Thymus (tissue), 11 donors: ENCODE measurements around the gene KLHL24. TPM values are rescaled to one million over a fixed set of nuclear protein-coding genes. Genes with fewer than 3 reads are reported as not detected.
A peak's percentile ranks its signal among the peaks of the same experiment; 100 is the strongest.
"Not testable (repeated sequence)": the region's sequence is repeated elsewhere in the genome, so short reads cannot be mapped to it uniquely, and the experiment has no call there.

ENCODE experiments used
- DNase-seq, 9 donors: peaks; one replicate each; pipeline ENCODE4 v3.0.0-alpha.2; 2013; ENCODE audit warnings: low spot score in 9 of 9, low read depth in 6 of 9, missing footprints in 1 of 9
- H3K27ac ChIP-seq, 2 donors: one replicate each; pipeline ENCODE4 v1.5.1; 2013; ENCODE audit warnings: control low read depth in 1 of 2, low read depth in 1 of 2, low read length in 1 of 2, mild to moderate bottlenecking in 1 of 2, moderate library complexity in 1 of 2
- H3K27me3 ChIP-seq, 2 donors: one replicate each; pipeline ENCODE4 v1.5.1; 2013; ENCODE audit warnings: low read length in 1 of 2; ENCODE audit not compliant: control insufficient read depth in 2 of 2, insufficient read depth in 1 of 2
- H3K36me3 ChIP-seq, 2 donors: one replicate each; pipeline ENCODE4 v1.5.1; 2013; ENCODE audit warnings: low read length in 1 of 2, mild to moderate bottlenecking in 1 of 2, moderate library complexity in 1 of 2; ENCODE audit not compliant: control insufficient read depth in 2 of 2, insufficient read depth in 2 of 2
- H3K4me1 ChIP-seq, 2 donors: one replicate each; pipeline ENCODE4 v1.5.1; 2013; ENCODE audit warnings: low read length in 2 of 2; ENCODE audit not compliant: control insufficient read depth in 2 of 2, insufficient read depth in 2 of 2
- H3K4me3 ChIP-seq, 2 donors: one replicate each; pipeline ENCODE4 v1.5.1; 2013; ENCODE audit warnings: low read length in 2 of 2, control low read depth in 1 of 2, mild to moderate bottlenecking in 1 of 2
- H3K9me3 ChIP-seq, 2 donors: one replicate each; pipeline ENCODE4 v1.5.1; 2013; ENCODE audit warnings: low read length in 1 of 2, mild to moderate bottlenecking in 1 of 2; ENCODE audit not compliant: control insufficient read depth in 2 of 2, insufficient read depth in 1 of 2
- WGBS: extraction: QIAGEN DNeasy Blood & Tissue Kit; methylation state at CpG from one replicate; pipeline ENCODE4 v1.1.7; 2013; 5-methylcytosine and 5-hydroxymethylcytosine counted together
- polyA plus RNA-seq: library from polyadenylated mRNA; stranded (reverse); fragments of 200-250 nt; gene quantifications from one replicate; pipeline ENCODE4 v1.2.3, GENCODE V29; 2013
- total RNA-seq: library from RNA; stranded (reverse); fragments of 120-200 nt; gene quantifications from one replicate; pipeline ENCODE4 v1.2.4, GENCODE V29; 2013
- donor health status: healthy.

The KLHL24 gene
- total and polyA plus RNA-seq, 2 donors, result 23.1 to 42.1 TPM

DNA sequence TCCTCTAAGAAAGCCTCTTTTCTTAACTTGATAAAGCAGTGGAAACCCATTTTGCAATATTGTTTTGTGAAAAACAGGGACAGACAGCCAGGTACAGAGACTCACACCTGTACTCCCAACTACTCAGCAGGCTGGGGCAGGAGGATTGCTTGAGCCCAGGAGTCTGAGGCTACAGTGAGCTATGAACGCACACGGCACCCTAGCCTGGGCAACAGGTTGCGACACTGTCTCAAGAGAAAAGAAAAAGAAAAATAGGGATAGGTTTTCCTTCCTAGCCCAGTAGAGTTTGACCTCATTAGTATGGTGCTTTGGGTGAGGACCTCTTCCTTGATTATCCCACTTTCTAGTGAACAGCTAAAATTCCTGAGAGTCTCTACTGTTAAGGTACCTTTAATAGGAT lies 44.6 kb downstream of the KLHL24 start:
- H3K27ac ChIP-seq, result no peak overlapping the region
- no peaks in the 10 kb centered on the region for H3K9me3 ChIP-seq
- H3K4me3 ChIP-seq, result no peak overlapping the region
- DNase-seq, result no peak
- peaks cover 7% of the 10 kb centered on the region in 2 donors for H3K36me3 ChIP-seq
- WGBS, result 97% methylated on average over 3 of the region's 3 CpGs
- H3K27me3 ChIP-seq, result no peaks in the 10 kb centered on the region
- H3K4me1 ChIP-seq, result no peaks in the 10 kb centered on the region

GRCh38 chr3:183687705-183688104 lies 52.3 kb downstream of the KLHL24 start:
- H3K27ac ChIP-seq, result no peak overlapping the region
- no peak for DNase-seq
- 95% methylated on average over 6 of the region's 6 CpGs for WGBS
- H3K4me1 ChIP-seq, result no peaks in the 10 kb centered on the region
- H3K4me3 ChIP-seq, result no peak overlapping the region
- no peaks in the 10 kb centered on the region for H3K9me3 ChIP-seq
- H3K36me3 ChIP-seq, result no peaks in the 10 kb centered on the region
- no peaks in the 10 kb centered on the region for H3K27me3 ChIP-seq

DNA sequence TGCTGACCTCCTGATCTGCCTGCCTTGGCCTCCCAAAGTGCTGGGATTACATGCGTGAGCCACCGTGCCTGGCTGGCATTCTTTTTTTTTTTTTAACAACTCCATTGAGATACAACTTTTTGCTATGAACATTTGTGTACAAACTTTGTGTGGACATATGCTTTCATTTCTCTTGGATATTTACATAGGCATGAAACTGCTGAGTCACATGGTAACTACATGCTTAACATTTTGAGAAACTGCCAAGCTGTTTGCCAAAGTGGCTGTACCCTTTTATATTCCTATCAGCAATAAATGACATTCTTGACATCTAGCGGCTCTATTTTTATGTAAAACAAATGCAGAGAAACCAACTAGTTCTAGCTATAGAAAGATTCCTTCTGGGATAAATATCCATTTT lies 53.5 kb downstream of the KLHL24 start:
- Histone ChIP-seq H3K9me3 (no peaks in the 10 kb centered on the region), H3K36me3 (no peaks in the 10 kb centered on the region), H3K27ac (no peak overlapping the region), H3K4me3 (no peak overlapping the region), H3K27me3 (no peaks in the 10 kb centered on the region), H3K4me1 (no peaks in the 10 kb centered on the region)
- DNase-seq, result no peak
- WGBS, result 97% methylated on average over 3 of the region's 3 CpGs

DNA sequence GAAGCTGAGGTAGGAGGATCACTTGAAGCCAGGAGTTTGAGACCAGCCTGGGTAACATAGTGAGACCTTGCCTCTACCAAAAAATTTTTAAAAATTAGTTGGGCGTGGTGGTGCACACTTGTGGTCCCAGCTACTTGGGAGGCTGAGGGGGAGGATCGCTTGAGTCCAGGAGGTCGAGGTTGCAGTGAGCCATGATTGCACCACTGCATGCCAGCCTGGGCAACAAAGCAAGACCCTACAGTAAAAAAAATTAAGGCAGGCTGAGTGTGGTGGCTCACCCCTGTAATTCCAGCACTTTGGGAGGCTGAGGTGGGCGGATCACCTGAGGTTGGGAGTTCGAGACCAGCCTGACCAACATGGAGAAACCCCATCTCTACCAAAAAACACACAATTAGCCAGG lies 54.2 kb downstream of the KLHL24 start:
- DNase-seq, H3K9me3 ChIP-seq, H3K4me1 ChIP-seq, H3K4me3 ChIP-seq, H3K27me3 ChIP-seq, H3K27ac ChIP-seq, H3K36me3 ChIP-seq: not testable (repeated sequence)
- 99% methylated on average over 5 of the region's 5 CpGs for WGBS

DNA sequence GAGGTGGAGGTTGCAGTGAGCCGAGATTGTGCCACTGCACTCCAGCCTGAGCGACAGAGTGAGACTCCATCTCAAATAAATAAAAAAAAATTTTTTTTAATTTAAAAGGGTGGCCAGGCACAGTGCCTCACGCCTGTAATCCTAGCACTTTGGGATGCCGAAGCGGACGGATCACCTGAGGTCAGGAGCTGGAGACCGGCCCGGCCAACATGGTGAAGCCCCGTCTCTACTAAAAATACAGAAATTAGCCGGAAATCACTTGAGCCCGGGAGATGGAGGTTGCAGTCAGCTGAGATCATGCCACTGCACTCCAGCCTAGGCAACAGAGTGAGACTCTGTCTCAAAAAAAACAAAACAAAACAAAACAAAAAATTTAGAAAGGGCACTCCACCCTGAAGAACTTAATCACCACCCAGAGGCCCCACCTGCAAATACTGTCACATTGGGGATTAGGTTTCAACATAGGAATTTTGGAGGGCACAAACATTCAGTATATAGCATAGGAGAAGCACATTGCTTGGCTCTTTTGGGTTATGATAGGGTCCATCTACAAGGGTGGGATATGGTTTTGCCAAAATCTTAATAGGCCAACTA lies 55.1 kb downstream of the KLHL24 start:
- H3K9me3 ChIP-seq, result no peaks in the 10 kb centered on the region
- no peaks in the 10 kb centered on the region for H3K4me1 ChIP-seq
- no peaks in the 10 kb centered on the region for H3K27me3 ChIP-seq
- H3K4me3 ChIP-seq, result no peak overlapping the region
- no peaks in the 10 kb centered on the region for H3K36me3 ChIP-seq
- DNase-seq, result no peak
- 97% methylated on average over 11 of the region's 11 CpGs for WGBS
- H3K27ac ChIP-seq, result no peak overlapping the region

DNA sequence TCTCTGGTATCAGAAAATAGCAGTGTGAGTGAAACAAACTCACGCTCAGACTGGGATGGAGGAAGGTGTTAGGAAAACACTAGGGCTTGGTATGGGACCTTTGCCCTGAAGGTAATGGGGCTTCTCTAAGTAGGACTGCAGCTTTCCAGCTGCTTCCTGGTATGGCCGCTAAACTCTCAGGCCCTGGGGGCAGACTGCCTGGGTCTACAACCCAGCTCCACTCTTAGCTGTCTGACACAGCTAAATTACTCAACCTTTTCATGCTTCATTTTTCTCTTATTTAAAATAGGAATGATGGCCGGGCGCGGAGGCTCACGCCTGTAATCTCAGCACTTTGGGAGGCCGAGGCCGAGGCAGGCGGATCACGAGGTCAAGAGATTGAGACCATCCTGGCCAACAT lies 57.0 kb downstream of the KLHL24 start:
- no peaks in the 10 kb centered on the region for H3K9me3 ChIP-seq
- no peak overlapping the region for H3K4me3 ChIP-seq
- 97% methylated on average over 10 of the region's 10 CpGs for WGBS
- H3K27ac ChIP-seq, result no peak overlapping the region
- H3K27me3 ChIP-seq, result no peaks in the 10 kb centered on the region
- DNase-seq, result no peak
- no peaks in the 10 kb centered on the region for H3K36me3 ChIP-seq
- peaks cover 0 to 4% of the 10 kb centered on the region in 2 donors for H3K4me1 ChIP-seq

- no peak for DNase-seq
- Histone ChIP-seq H3K36me3 (no peaks in the 10 kb centered on the region), H3K27me3 (no peaks in the 10 kb centered on the region), H3K27ac (no peak overlapping the region), H3K4me1 (peaks cover 7 to 18% of the 10 kb centered on the region in 2 donors), H3K4me3 (no peak overlapping the region), H3K9me3 (no peaks in the 10 kb centered on the region)
- WGBS, result 96% methylated on average over 7 of the region's 7 CpGs
Observed at GRCh38 chr3:183695569-183696364, 60.3 kb downstream of the KLHL24 start.

- H3K9me3 ChIP-seq, result no peaks in the 10 kb centered on the region
Observed at GRCh38 chr3:183697123-183697609, 61.7 kb downstream of the KLHL24 start.

GRCh38 chr3:183697610-183698317 lies 62.3 kb downstream of the KLHL24 start, which contains the start of gene YEATS2:
Gene YEATS2, plus strand, starts transcription at chr3:183697797. Its CDS starts 17,366 bp downstream, at chr3:183715163.
- Histone ChIP-seq H3K27me3 (no peaks in the 10 kb centered on the region), H3K4me1 (peaks cover 7 to 18% of the 10 kb centered on the region in 2 donors), H3K4me3 (peak within 1 kb of the TSS; percentile 96 to 99), H3K27ac (peak within 1 kb of the TSS; percentile 85 to 94), H3K9me3 (no peaks in the 10 kb centered on the region), H3K36me3 (peaks cover 0 to 9% of the 10 kb centered on the region in 2 donors)
- peak; percentile 39 to 86 (median 68) for DNase-seq
- under 1% methylated on average over 89 of the region's 89 CpGs for WGBS

More at GRCh38 chr3:183697123-183697609, 61.7 kb downstream of the KLHL24 start:
- Histone ChIP-seq H3K4me3 (peak overlapping the region; percentile 55 to 96), H3K27ac (peak overlapping the region; percentile 41 to 74), H3K27me3 (no peaks in the 10 kb centered on the region), H3K36me3 (peaks cover 0 to 9% of the 10 kb centered on the region in 2 donors), H3K4me1 (peaks cover 7 to 18% of the 10 kb centered on the region in 2 donors)
- WGBS, result 38% methylated on average over 4 of the region's 4 CpGs
- DNase-seq, result peak in 1 of 9 donors; percentile 4
